ENCODE measurements around the gene NIPBL. TPM values are rescaled to one million over a fixed set of nuclear protein-coding genes. Genes with fewer than 3 reads are reported as not detected.
"Not testable (repeated sequence)": the region's sequence is repeated elsewhere in the genome, so short reads cannot be mapped to it uniquely, and the experiment has no call there.

NIPBL gene
- total RNA-seq, 1 donor: 24.6 TPM

- TF ChIP-seq, protein P1, sequence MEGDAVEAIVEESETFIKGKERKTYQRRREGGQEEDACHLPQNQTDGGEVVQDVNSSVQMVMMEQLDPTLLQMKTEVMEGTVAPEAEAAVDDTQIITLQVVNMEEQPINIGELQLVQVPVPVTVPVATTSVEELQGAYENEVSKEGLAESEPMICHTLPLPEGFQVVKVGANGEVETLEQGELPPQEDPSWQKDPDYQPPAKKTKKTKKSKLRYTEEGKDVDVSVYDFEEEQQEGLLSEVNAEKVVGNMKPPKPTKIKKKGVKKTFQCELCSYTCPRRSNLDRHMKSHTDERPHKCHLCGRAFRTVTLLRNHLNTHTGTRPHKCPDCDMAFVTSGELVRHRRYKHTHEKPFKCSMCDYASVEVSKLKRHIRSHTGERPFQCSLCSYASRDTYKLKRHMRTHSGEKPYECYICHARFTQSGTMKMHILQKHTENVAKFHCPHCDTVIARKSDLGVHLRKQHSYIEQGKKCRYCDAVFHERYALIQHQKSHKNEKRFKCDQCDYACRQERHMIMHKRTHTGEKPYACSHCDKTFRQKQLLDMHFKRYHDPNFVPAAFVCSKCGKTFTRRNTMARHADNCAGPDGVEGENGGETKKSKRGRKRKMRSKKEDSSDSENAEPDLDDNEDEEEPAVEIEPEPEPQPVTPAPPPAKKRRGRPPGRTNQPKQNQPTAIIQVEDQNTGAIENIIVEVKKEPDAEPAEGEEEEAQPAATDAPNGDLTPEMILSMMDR (IDR thresholded peaks at IDR 0.05; ENCODE audit: insufficient read depth, low read depth, low read length): no peak
- DNase-seq (ENCODE audit: low read depth): peak; percentile 34
- H3K4me3 ChIP-seq (ENCODE audit: low read depth, low read length): no peak overlapping the region
These were observed 214.2 kb downstream of the NIPBL start for GRCh38 chr5:37090781-37091180.

DNA sequence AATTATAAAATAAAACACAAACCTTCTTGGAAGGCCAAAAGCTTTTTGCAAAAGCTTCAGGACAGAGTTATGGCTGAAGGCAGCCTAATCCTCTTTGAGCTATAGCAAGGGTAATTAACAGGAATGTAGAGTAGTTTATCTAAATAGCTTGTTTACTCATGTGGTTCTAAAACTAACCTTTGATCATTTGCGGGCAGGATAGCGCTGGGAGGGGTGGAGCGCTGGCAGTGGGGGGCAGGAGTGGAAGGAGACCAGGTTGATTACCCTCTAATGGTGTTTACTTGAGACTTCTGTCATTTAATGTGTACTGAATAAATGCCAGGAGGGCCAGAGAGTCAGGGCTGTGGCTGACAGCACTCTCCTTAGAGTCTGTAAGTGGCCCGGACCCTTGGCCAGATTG is 217.2 kb downstream of the NIPBL start:
- not testable (repeated sequence) for DNase-seq (ENCODE audit: low read depth); H3K4me3 ChIP-seq (ENCODE audit: low read depth, low read length)

GRCh38 chr5:37099267-37099666 is 222.7 kb downstream of the NIPBL start:
- H3K4me3 ChIP-seq (ENCODE audit: low read depth, low read length); DNase-seq (ENCODE audit: low read depth): not testable (repeated sequence)

- no peak for DNase-seq (ENCODE audit: low read depth)
- TF ChIP-seq, protein P1 (IDR thresholded peaks at IDR 0.05; ENCODE audit: insufficient read depth, low read depth, low read length): no peak
- no peak overlapping the region for H3K4me3 ChIP-seq (ENCODE audit: low read depth, low read length)
These were observed 226.7 kb downstream of the NIPBL start for GRCh38 chr5:37103302-37103701.

DNA sequence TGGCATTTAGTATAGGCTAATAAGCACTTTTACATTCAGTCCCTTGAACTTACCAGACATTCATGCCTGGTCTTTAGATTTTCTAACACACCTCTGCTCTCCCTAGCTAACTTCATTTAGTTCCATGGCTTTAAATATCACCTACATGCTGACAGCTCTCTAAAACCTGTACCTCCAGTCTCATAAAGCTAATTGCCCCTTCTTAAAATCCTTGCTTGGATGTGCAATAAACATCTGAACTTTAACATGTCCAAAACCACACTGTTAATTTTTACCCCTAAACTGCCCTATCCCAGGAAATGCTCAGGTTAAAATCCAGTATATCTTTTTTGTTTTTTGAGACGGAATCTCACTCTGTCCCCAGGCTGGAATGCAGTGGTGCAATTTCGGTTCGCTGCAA is 232.8 kb downstream of the NIPBL start:
- no peak overlapping the region for H3K4me3 ChIP-seq (ENCODE audit: low read depth, low read length)
- TF ChIP-seq, protein P1 (IDR thresholded peaks at IDR 0.05; ENCODE audit: insufficient read depth, low read depth, low read length): no peak
- no peak for DNase-seq (ENCODE audit: low read depth)

GRCh38 chr5:37110135-37110534 is 233.6 kb downstream of the NIPBL start:
- H3K4me3 ChIP-seq (ENCODE audit: low read depth, low read length): no peak overlapping the region
- TF ChIP-seq, protein P1 (IDR thresholded peaks at IDR 0.05; ENCODE audit: insufficient read depth, low read depth, low read length): no peak
- DNase-seq (ENCODE audit: low read depth): no peak

DNA sequence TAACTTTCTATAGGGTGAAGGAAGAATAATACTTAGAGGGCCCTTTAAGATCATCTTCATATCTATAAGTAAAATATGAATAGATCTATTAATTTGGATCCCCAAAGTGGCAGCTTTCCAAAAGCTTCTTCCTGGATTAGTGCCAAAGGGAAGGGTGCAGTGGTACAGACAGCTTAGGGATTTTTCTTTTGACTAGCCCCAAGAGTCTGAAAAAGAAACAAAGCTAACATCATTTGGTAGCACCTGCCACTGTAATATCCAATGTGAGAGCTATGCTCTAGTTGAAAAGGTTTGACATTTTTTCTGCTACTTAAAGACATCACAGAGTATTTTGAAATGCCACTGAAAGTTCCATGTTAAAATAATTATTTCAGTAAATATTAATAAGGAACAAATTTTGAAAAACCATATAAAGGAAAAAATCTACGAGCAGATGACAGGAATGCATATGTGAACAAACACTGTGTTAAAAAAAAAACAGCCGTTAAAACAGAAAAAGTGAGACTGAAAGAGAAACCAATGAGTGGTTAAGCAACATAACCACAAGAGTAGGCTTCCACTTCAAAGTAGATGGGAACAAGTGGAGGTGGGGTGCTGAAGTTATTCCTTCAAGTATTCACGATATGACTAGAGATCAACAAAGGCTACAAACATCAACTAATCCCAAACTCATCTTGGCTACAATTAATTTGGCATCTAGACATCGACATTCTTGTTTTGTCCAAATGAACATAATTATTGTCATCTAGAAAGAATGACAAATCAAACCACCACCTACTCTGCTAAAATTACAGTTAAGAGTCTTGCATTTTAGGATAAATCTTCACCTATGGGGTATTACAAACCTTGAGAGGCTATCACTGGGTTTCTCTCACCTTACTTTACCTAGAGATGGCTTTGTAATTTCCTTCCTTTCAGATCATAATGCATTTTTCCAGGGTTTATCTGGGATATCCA is 235.1 kb downstream of the NIPBL start:
- H3K4me3 ChIP-seq (ENCODE audit: low read depth, low read length): no peak overlapping the region
- peak; percentile 14 for DNase-seq (ENCODE audit: low read depth)
- TF ChIP-seq, protein P1 (IDR thresholded peaks at IDR 0.05; ENCODE audit: insufficient read depth, low read depth, low read length): no peak

Measured in fibroblast of villous mesenchyme (primary cell).